Lung (tissue), 12 donors: ENCODE data around the gene PADI2. TPM values are rescaled to one million over a fixed set of nuclear protein-coding genes. Genes with fewer than 3 reads are reported as not detected.

Source experiments
- ATAC-seq: fragments of 200-7000 bp; cut with Tn5 transposase; one replicate; pipeline ENCODE4 v1.9.1; 2020; ENCODE audit warnings: moderate number of reproducible peaks; ENCODE audit not compliant: insufficient read depth, low FRiP score
- DNase-seq, 3 donors: peaks; one replicate each; pipeline ENCODE4 v3.0.0-alpha.2; 2013 to 2017
- H3K27ac ChIP-seq, 2 donors: one replicate each; pipeline ENCODE4 v1.5.1; 2013; ENCODE audit warnings: mild to moderate bottlenecking in 2 of 2, moderate library complexity in 2 of 2, control low read depth in 1 of 2, inconsistent platforms in 1 of 2, low read depth in 1 of 2, low read length in 1 of 2
- H3K27me3 ChIP-seq, 3 donors: one replicate each; pipeline ENCODE4 v1.5.1; 2013; ENCODE audit warnings: low read length in 2 of 3; ENCODE audit not compliant: control insufficient read depth in 3 of 3, insufficient read depth in 3 of 3
- H3K36me3 ChIP-seq, 4 donors: one replicate each; pipeline ENCODE4 v1.5.1; 2013; ENCODE audit warnings: low read length in 4 of 4, mild to moderate bottlenecking in 1 of 4, moderate library complexity in 1 of 4; ENCODE audit not compliant: control insufficient read depth in 4 of 4, insufficient read depth in 4 of 4
- H3K4me1 ChIP-seq, 5 donors: one replicate each; pipeline ENCODE4 v1.5.1; 2013; ENCODE audit warnings: low read length in 5 of 5, mild to moderate bottlenecking in 2 of 5, moderate library complexity in 1 of 5; ENCODE audit not compliant: control insufficient read depth in 5 of 5, insufficient read depth in 5 of 5
- H3K4me3 ChIP-seq: one replicate; pipeline ENCODE4 v1.5.1; 2013; ENCODE audit warnings: mild to moderate bottlenecking, control low read depth, moderate library complexity
- H3K9ac ChIP-seq, 2 donors: one replicate each; pipeline ENCODE4 v1.5.1; 2013; ENCODE audit warnings: low read length in 2 of 2, control low read depth in 1 of 2; ENCODE audit not compliant: insufficient read depth in 1 of 2
- H3K9me3 ChIP-seq, 4 donors: one replicate each; pipeline ENCODE4 v1.5.1; 2013; ENCODE audit warnings: low read length in 3 of 4, mild to moderate bottlenecking in 1 of 4, moderate library complexity in 1 of 4; ENCODE audit not compliant: control insufficient read depth in 4 of 4, insufficient read depth in 3 of 4
- WGBS, 2 donors: extraction: QIAGEN DNeasy Blood & Tissue Kit; methylation state at CpG; one replicate each; pipeline ENCODE4 v1.1.7; 2013; 5-methylcytosine and 5-hydroxymethylcytosine counted together
- polyA plus RNA-seq, 2 donors: library from polyadenylated mRNA; stranded (reverse); fragments of 200-250 nt; gene quantifications; one replicate each; pipeline ENCODE4 v1.2.1, GENCODE V29; 2013
- total RNA-seq, 2 donors: library from RNA; depleted of rRNA in 1 of 2; stranded (reverse); fragments of >200 nt in 1 of 2; gene quantifications; one replicate each; pipeline ENCODE4 v1.2.1, GENCODE V29; 2014 to 2021
- TF ChIP-seq, protein P1 (sequence below): IDR thresholded peaks from 2 replicates; pipeline ENCODE4 v1.5.1; 2012; ENCODE audit warnings: mild to moderate bottlenecking; ENCODE audit errors: control extremely low read depth, extremely low read depth
- donor health status: control.
- donor health status: control.
- donor health status: Bipolar disorder and iron deficiency.
- donor health status: healthy.
- donor health status: DM: yes; HTN: yes; CAD: no.

Gene PADI2
- total and polyA plus RNA-seq, 4 donors: 1.2 to 12.8 (median 3.4) TPM

DNA sequence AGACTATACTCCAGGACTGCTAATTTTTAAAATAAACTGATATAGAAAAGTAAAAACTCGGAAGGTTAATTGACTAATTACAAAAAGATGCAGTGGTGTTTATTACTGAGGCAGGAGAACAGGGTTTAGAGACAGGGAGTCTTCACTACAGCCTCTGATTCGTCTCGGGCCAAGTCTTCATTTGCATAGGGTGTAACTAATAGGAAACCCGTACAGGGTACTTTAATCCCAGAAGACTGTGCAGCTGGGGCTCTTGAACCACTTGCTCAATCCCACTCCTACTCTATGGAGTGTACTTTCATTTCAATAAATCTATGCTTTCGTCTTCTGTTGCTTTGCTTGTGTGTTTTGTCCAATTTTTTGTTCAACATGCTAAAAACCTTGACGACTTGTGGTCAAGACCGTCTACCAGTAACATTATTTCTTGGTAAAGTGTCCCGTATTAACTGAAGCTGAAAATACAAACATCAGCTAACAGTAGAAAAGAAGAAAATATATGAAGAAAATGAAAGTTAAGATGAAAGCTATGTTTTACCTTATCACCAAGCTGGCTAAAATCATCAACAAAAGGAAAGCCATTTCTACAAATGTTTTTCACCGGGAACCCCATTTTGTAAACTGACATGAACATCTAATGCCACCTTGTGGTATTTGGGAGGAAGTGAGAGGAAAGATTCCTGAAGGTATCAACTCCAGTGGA is 73.5 kb downstream of the PADI2 start:
- Histone ChIP-seq H3K9ac (peak overlapping the region in 1 of 2 donors; percentile 52), H3K9me3 (no peaks in the 10 kb centered on the region), H3K36me3 (peaks cover 8 to 24% (median 14%) of the 10 kb centered on the region in 4 donors), H3K27me3 (no peaks in the 10 kb centered on the region), H3K27ac (no peak overlapping the region), H3K4me1 (peaks cover 0 to 7% (median 0%) of the 10 kb centered on the region in 5 donors), H3K4me3 (no peak overlapping the region)
- peak in 2 of 3 donors; percentile 81 to 82 for DNase-seq
- WGBS, 2 donors: 36 to 52% methylated on average over 9 of the region's 9 CpGs
- TF ChIP-seq, protein P1, sequence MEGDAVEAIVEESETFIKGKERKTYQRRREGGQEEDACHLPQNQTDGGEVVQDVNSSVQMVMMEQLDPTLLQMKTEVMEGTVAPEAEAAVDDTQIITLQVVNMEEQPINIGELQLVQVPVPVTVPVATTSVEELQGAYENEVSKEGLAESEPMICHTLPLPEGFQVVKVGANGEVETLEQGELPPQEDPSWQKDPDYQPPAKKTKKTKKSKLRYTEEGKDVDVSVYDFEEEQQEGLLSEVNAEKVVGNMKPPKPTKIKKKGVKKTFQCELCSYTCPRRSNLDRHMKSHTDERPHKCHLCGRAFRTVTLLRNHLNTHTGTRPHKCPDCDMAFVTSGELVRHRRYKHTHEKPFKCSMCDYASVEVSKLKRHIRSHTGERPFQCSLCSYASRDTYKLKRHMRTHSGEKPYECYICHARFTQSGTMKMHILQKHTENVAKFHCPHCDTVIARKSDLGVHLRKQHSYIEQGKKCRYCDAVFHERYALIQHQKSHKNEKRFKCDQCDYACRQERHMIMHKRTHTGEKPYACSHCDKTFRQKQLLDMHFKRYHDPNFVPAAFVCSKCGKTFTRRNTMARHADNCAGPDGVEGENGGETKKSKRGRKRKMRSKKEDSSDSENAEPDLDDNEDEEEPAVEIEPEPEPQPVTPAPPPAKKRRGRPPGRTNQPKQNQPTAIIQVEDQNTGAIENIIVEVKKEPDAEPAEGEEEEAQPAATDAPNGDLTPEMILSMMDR: peak; percentile 82
- ATAC-seq: peak; percentile 82

DNA sequence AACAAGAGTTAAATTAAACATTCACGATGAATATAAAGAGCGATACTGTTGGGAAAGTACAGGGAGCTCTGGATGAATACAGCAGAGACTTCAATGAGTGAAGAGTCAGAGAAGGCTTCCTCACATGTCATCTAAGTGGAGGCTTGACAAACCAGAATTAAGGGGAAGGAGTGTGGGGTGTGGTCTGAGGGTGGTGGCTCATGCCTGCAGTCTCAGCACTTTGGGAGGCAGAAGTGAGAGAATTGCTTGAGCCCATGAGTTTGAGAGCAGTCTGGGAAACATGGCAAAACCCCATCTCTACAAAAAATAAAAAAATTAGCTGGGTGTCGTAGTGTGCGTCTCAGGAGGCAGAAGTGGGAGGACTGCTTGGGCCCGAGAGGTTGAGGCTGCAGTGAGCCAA is 74.1 kb downstream of the PADI2 start:
- H3K9ac ChIP-seq: no peak overlapping the region
- no peak overlapping the region for H3K4me3 ChIP-seq
- peaks cover 8 to 27% (median 18%) of the 10 kb centered on the region in 4 donors for H3K36me3 ChIP-seq
- H3K27me3 ChIP-seq: no peaks in the 10 kb centered on the region
- 71 to 75% methylated on average over 5 of the region's 5 CpGs for whole genome bisulfite sequencing, 2 donors
- TF ChIP-seq, protein P1: no peak
- ATAC-seq (no peak), DNase-seq (no peak)
- no peak overlapping the region for H3K27ac ChIP-seq
- peaks cover 0 to 7% (median 0%) of the 10 kb centered on the region in 5 donors for H3K4me1 ChIP-seq
- no peaks in the 10 kb centered on the region for H3K9me3 ChIP-seq

DNA sequence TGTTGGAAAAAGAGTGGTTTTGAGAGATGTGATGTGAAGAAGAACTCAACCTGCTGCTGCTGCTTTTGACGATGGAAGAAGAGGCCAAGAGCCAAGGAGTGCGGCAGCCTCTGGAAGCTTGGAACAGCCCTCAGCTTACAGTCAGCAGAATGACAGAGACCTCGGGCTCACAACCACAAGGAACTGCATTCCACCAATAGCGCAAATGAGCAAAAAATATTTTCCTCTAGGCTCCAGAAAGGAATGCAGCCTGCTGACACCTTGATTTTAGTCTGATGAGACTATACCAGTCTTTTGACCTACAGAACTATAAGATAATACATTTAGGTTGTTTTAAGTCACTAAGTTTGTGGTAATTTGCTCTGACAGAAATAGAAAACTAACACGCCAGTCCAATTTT is 75.6 kb downstream of the PADI2 start:
- H3K4me3 ChIP-seq: no peak overlapping the region
- DNase-seq (no peak), ATAC-seq (no peak)
- WGBS, 2 donors: 86 to 91% methylated on average over 5 of the region's 5 CpGs
- H3K36me3 ChIP-seq: peaks cover 8 to 22% (median 17%) of the 10 kb centered on the region in 4 donors
- no peaks in the 10 kb centered on the region for H3K27me3 ChIP-seq
- no peak overlapping the region for H3K27ac ChIP-seq
- H3K9ac ChIP-seq: no peak overlapping the region
- peaks cover 0 to 7% (median 0%) of the 10 kb centered on the region in 5 donors for H3K4me1 ChIP-seq
- H3K9me3 ChIP-seq: no peaks in the 10 kb centered on the region
- TF ChIP-seq, protein P1: no peak

DNA sequence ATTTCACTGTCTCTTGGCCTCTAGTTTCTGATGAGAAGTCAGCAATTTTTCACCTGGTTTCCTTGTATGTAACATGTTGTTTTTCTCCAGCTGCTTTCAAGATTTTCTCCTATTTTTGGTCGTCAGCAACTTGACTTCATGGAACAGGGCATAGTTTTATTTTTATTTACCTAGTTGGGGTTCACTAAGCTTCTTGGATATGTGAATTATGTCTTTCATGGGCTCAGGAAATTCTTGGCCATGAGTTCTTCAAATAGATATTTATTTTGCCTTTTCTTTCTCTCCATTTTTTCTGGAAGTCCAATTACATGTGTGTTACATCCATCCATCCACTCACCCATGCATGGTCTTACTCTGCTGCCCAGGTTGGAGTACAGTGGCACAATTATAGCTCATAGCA is 79.1 kb downstream of the PADI2 start:
- Histone ChIP-seq H3K27me3 (no peaks in the 10 kb centered on the region), H3K9ac (no peak overlapping the region), H3K27ac (no peak overlapping the region), H3K4me1 (no peaks in the 10 kb centered on the region), H3K4me3 (no peak overlapping the region), H3K36me3 (peaks cover 8 to 22% (median 19%) of the 10 kb centered on the region in 4 donors), H3K9me3 (no peaks in the 10 kb centered on the region)
- no peak for DNase-seq
- TF ChIP-seq, protein P1: no peak
- ATAC-seq: no peak
- WGBS, 2 donors: 83 to 86% methylated on average over 1 of the region's 1 CpG
